Gastrocnemius medialis (tissue), 4 donors: ENCODE results near the gene NKD2.

Experiments
- POLR2A ChIP-seq, 2 donors: fragments of 450-650 bp; IDR thresholded peaks; one replicate each; pipeline ENCODE4 v1.6.1; 2017; ENCODE audit warnings: antibody characterized with exemption in 2 of 2, mild to moderate bottlenecking in 2 of 2, moderate library complexity in 2 of 2
- TF ChIP-seq, protein P1 (sequence below), 5 experiments: fragments of 450-650 bp in 3 of 5; fragments of 200-600 bp in 2 of 5; sonication (generic) in 2 of 5; IDR thresholded peaks in 4 of 5; conservative IDR thresholded peaks in 1 of 5; 1 replicate in 4 of 5; 2 replicates in 1 of 5; pipeline ENCODE4 v1.5.1; 2016 to 2019; ENCODE audit warnings: antibody characterized with exemption in 5 of 5, mild to moderate bottlenecking in 3 of 5, moderate library complexity in 3 of 5

- TF ChIP-seq, protein P1, sequence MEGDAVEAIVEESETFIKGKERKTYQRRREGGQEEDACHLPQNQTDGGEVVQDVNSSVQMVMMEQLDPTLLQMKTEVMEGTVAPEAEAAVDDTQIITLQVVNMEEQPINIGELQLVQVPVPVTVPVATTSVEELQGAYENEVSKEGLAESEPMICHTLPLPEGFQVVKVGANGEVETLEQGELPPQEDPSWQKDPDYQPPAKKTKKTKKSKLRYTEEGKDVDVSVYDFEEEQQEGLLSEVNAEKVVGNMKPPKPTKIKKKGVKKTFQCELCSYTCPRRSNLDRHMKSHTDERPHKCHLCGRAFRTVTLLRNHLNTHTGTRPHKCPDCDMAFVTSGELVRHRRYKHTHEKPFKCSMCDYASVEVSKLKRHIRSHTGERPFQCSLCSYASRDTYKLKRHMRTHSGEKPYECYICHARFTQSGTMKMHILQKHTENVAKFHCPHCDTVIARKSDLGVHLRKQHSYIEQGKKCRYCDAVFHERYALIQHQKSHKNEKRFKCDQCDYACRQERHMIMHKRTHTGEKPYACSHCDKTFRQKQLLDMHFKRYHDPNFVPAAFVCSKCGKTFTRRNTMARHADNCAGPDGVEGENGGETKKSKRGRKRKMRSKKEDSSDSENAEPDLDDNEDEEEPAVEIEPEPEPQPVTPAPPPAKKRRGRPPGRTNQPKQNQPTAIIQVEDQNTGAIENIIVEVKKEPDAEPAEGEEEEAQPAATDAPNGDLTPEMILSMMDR (IDR thresholded peaks at IDR 0.05 in 4 of 5, conservative IDR thresholded peaks at IDR 0.05 in 1 of 5) = no peak
- TF ChIP-seq POLR2A (IDR thresholded peaks at IDR 0.05) = no peak
Observed at GRCh38 chr5:995318-995717, 13.3 kb upstream of the NKD2 start.
